ENCODE results near the gene LZTR1. TPM values are rescaled to one million over a fixed set of nuclear protein-coding genes. Genes with fewer than 3 reads are reported as not detected.

The LZTR1 gene
- total and polyA plus RNA-seq, 2 experiments from 2014 or later = 29.7 to 80.1 TPM

GRCh38 chr22:20987375-20987774 is 5.3 kb downstream of the LZTR1 start:
- in situ Hi-C loops (cut with MboI) = no loop called here
- Histone ChIP-seq H3K4me1 (ENCODE audit: insufficient read depth) (0 out of 2 replicates have a peak, but pooled peaks cover 6% of the 10 kb centered on the region), H3K9me2 (ENCODE audit: insufficient read depth) (no peaks in the 10 kb centered on the region), H2AFZ (no peak overlapping the region), H3F3A (ENCODE audit: insufficient read depth) (no peaks in the 10 kb centered on the region), H3K27ac (no peak overlapping the region), H3K4me2 (ENCODE audit: unreplicated experiment) (no peak overlapping the region), H3K36me3 (ENCODE audit: low read depth) (peaks cover 4% of the 10 kb centered on the region), H3K9me3 (ENCODE audit: low read depth) (no peaks in the 10 kb centered on the region), H3K4me3 (no peak overlapping the region), H3K79me2 (ENCODE audit: insufficient read depth) (peaks cover 33% of the 10 kb centered on the region), H3K9ac (no peak overlapping the region), H4K20me1 (ENCODE audit: insufficient read depth) (no peaks in the 10 kb centered on the region), H3K27me3 (replicated peaks; ENCODE audit: insufficient read depth) (no peaks in the 10 kb centered on the region)
- DNase-seq = no peak
- WGBS, 2 experiments (ENCODE audit: low coverage in 1 of 2, low lambda C conversion rate in 2 of 2, missing lambda C conversion rate in 2 of 2) = 84 to 88% methylated on average over 12 to 14 of the region's 14 CpGs
- TF ChIP-seq EZH2 (IDR thresholded peaks at IDR 0.05; ENCODE audit: insufficient read depth, poor library complexity, severe bottlenecking) (no peak), EZH2phosphoT487 (IDR thresholded peaks at IDR 0.05; ENCODE audit: insufficient read depth, low read depth) (no peak)

DNA sequence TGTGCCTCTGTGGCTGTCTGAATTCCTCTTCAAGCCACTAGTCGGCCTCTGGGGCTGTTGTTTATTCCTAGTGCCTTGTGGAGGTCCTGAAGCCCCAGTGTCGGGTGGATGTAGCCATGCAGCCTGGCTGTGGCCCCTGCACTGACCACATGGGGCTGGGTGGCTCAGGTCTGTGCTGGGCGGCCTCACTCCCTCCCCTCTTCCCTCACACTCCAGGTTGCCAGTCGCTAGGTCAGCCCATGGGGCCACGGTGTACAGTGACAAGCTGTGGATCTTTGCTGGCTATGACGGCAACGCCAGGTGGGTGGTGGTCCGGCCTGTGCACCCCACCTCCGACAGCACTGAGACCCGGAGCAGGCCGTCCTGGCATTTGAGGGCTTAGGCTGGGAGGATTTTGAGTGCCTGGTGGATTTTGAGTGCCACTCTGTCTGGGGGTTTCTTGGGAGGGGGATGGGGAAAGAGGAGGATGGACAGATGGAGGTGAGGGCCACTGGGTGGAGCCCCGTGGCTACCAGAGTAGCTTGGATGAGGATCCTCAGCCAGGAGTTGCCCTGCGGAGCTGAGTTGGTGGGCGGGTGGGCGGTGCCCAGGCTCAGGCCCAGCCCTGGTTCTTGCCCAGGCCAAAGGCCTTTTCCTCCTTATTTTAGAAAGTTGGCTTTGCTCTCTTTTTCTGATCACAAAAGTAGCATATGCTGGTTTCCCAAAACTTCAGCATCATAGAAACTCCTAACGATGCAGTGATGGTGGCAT is 6.7 kb downstream of the LZTR1 start:
- no peak overlapping the region for H3K27ac ChIP-seq
- no peaks in the 10 kb centered on the region for H3K27me3 ChIP-seq (replicated peaks; ENCODE audit: insufficient read depth)
- H3K9ac ChIP-seq = no peak overlapping the region
- no peak for TF ChIP-seq EZH2phosphoT487 (IDR thresholded peaks at IDR 0.05; ENCODE audit: insufficient read depth, low read depth)
- TF ChIP-seq EZH2 (IDR thresholded peaks at IDR 0.05; ENCODE audit: insufficient read depth, poor library complexity, severe bottlenecking) = no peak
- peaks cover 4% of the 10 kb centered on the region for H3K36me3 ChIP-seq (ENCODE audit: low read depth)
- no peaks in the 10 kb centered on the region for H4K20me1 ChIP-seq (ENCODE audit: insufficient read depth)
- H3K9me2 ChIP-seq (ENCODE audit: insufficient read depth) = no peaks in the 10 kb centered on the region
- no peak overlapping the region for H2AFZ ChIP-seq
- 88 to 90% methylated on average over 16 of the region's 16 CpGs for WGBS, 2 experiments (ENCODE audit: low coverage in 1 of 2, low lambda C conversion rate in 2 of 2, missing lambda C conversion rate in 2 of 2)
- H3F3A ChIP-seq (ENCODE audit: insufficient read depth) = no peaks in the 10 kb centered on the region
- no peaks in the 10 kb centered on the region for H3K4me1 ChIP-seq (ENCODE audit: insufficient read depth)
- peaks cover 19% of the 10 kb centered on the region for H3K79me2 ChIP-seq (ENCODE audit: insufficient read depth)
- no peak overlapping the region for H3K4me2 ChIP-seq (ENCODE audit: unreplicated experiment)
- in situ Hi-C loops (cut with MboI) = no loop called here
- DNase-seq = no peak
- no peak overlapping the region for H3K4me3 ChIP-seq
- H3K9me3 ChIP-seq (ENCODE audit: low read depth) = no peaks in the 10 kb centered on the region

- Histone ChIP-seq H3K36me3 (ENCODE audit: low read depth) (peaks cover 4% of the 10 kb centered on the region; the same call in 1 of the 2 replicates), H3K4me1 (ENCODE audit: insufficient read depth) (no peaks in the 10 kb centered on the region), H3F3A (ENCODE audit: insufficient read depth) (no peaks in the 10 kb centered on the region), H3K9me2 (ENCODE audit: insufficient read depth) (no peaks in the 10 kb centered on the region), H3K4me3 (no peak overlapping the region), H3K4me2 (ENCODE audit: unreplicated experiment) (no peak overlapping the region), H3K27me3 (replicated peaks; ENCODE audit: insufficient read depth) (no peaks in the 10 kb centered on the region), H4K20me1 (ENCODE audit: insufficient read depth) (no peaks in the 10 kb centered on the region), H3K27ac (no peak overlapping the region), H2AFZ (no peak overlapping the region), H3K9ac (no peak overlapping the region), H3K9me3 (ENCODE audit: low read depth) (no peaks in the 10 kb centered on the region), H3K79me2 (ENCODE audit: insufficient read depth) (peaks cover 11% of the 10 kb centered on the region)
- 59 to 68% methylated on average over 11 to 17 of the region's 17 CpGs for WGBS, 2 experiments (ENCODE audit: low coverage in 1 of 2, low lambda C conversion rate in 2 of 2, missing lambda C conversion rate in 2 of 2)
- TF ChIP-seq EZH2 (IDR thresholded peaks at IDR 0.05; ENCODE audit: insufficient read depth, poor library complexity, severe bottlenecking) (no peak), EZH2phosphoT487 (IDR thresholded peaks at IDR 0.05; ENCODE audit: insufficient read depth, low read depth) (no peak)
- in situ Hi-C loops (cut with MboI) = no loop called here
- DNase-seq = no peak
Measured at GRCh38 chr22:20989323-20990138, 7.4 kb downstream of the LZTR1 start.

- peaks cover 2% of the 10 kb centered on the region; the same call in 1 of the 2 replicates for H3K79me2 ChIP-seq (ENCODE audit: insufficient read depth)
- DNase-seq = no peak
- no peaks in the 10 kb centered on the region for H4K20me1 ChIP-seq (ENCODE audit: insufficient read depth)
- H3K27me3 ChIP-seq (replicated peaks; ENCODE audit: insufficient read depth) = no peaks in the 10 kb centered on the region
- H3K4me1 ChIP-seq (ENCODE audit: insufficient read depth) = no peaks in the 10 kb centered on the region
- no peak overlapping the region for H3K4me3 ChIP-seq
- TF ChIP-seq EZH2 (IDR thresholded peaks at IDR 0.05; ENCODE audit: insufficient read depth, poor library complexity, severe bottlenecking) (no peak), EZH2phosphoT487 (IDR thresholded peaks at IDR 0.05; ENCODE audit: insufficient read depth, low read depth) (no peak)
- no peaks in the 10 kb centered on the region for H3K9me2 ChIP-seq (ENCODE audit: insufficient read depth)
- H3F3A ChIP-seq (ENCODE audit: insufficient read depth) = no peaks in the 10 kb centered on the region
- H3K9ac ChIP-seq = no peak overlapping the region
- WGBS, 2 experiments (ENCODE audit: low coverage in 1 of 2, low lambda C conversion rate in 2 of 2, missing lambda C conversion rate in 2 of 2) = 81 to 82% methylated on average over 21 of the region's 21 CpGs
- no peaks in the 10 kb centered on the region for H3K9me3 ChIP-seq (ENCODE audit: low read depth)
- peaks cover 4% of the 10 kb centered on the region; the same call in 1 of the 2 replicates for H3K36me3 ChIP-seq (ENCODE audit: low read depth)
- no peak overlapping the region for H3K27ac ChIP-seq
- H2AFZ ChIP-seq = no peak overlapping the region
- no peak overlapping the region for H3K4me2 ChIP-seq (ENCODE audit: unreplicated experiment)
- in situ Hi-C loops (cut with MboI) = no loop called here
Measured at GRCh38 chr22:20990184-20991180, 8.4 kb downstream of the LZTR1 start.

Data from GM23248 (cell line).